Duodenal mucosa (tissue), 2 donors: ENCODE data around the gene ZNF134.

Experiments used
- H3K27ac ChIP-seq: one replicate; pipeline ENCODE4 v1.7.0; 2013; ENCODE audit warnings: low read depth, low read length
- H3K27me3 ChIP-seq, 2 donors: one replicate each; pipeline ENCODE4 v1.7.0; 2013; ENCODE audit warnings: low read length in 2 of 2, control low read depth in 1 of 2; ENCODE audit not compliant: insufficient read depth in 2 of 2, control insufficient read depth in 1 of 2
- H3K36me3 ChIP-seq, 2 donors: one replicate each; pipeline ENCODE4 v1.7.0; 2013; ENCODE audit warnings: low read length in 2 of 2, control low read depth in 1 of 2; ENCODE audit not compliant: insufficient read depth in 2 of 2, control insufficient read depth in 1 of 2
- H3K4me1 ChIP-seq, 2 donors: one replicate each; pipeline ENCODE4 v1.7.0; 2013; ENCODE audit warnings: low read length in 2 of 2, control low read depth in 1 of 2; ENCODE audit not compliant: insufficient read depth in 2 of 2, control insufficient read depth in 1 of 2
- H3K4me3 ChIP-seq, 2 donors: one replicate each; pipeline ENCODE4 v1.7.0; 2013; ENCODE audit warnings: low read length in 2 of 2, low read depth in 1 of 2
- H3K9ac ChIP-seq, 2 donors: one replicate each; pipeline ENCODE4 v1.7.0; 2013; ENCODE audit warnings: low read length in 2 of 2, low read depth in 1 of 2
- H3K9me3 ChIP-seq, 2 donors: one replicate each; pipeline ENCODE4 v1.7.0; 2013; ENCODE audit warnings: low read length in 2 of 2, control low read depth in 1 of 2; ENCODE audit not compliant: control insufficient read depth in 1 of 2

ZNF134 gene

DNA sequence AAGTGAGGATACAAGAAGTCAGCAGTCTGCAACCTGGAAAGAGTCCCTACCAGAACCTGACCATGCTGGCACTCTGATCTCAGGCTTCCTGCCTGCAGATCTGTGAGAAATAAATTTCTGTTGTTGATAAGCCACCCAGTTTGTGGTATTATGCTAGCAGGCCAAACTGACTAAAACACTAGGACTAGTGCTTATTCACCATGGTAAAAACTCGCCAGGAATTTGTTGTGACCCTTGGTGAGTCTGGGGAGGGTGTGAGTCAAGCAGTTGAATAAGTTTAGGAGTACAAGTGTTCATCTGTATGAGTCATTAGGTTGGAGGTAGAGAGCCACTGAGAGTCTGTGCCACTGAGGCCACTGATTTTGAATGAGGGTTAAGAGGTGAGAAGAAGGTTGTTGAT, 26.5 kb upstream of the ZNF134 start:
- Histone ChIP-seq H3K27me3 (no peaks in the 10 kb centered on the region), H3K9ac (no peak overlapping the region), H3K27ac (no peak overlapping the region), H3K4me1 (peaks cover 11 to 13% of the 10 kb centered on the region in 2 donors), H3K36me3 (peaks cover 29 to 31% of the 10 kb centered on the region in 2 donors), H3K4me3 (no peak overlapping the region), H3K9me3 (peaks cover 54 to 64% of the 10 kb centered on the region in 2 donors)

DNA sequence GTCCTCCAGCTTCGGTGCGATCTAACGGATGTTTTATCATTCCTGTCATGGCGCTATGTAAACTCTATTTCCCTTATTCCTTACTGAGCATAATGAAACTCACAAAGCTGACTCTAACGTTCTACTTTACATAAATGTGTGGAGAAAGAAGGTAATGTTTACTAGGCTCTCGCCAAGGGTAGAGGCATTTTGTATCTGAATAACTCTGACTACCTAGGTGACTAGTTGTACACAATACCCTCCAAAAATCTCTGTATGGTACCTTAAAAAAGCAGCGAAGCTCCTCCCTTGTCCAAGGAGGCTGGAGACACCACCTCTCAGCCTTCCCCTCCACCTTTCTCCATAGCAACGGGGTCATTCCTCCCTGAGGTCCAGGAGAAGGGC, 14.7 kb upstream of the ZNF134 start:
- Histone ChIP-seq H3K27me3 (no peaks in the 10 kb centered on the region), H3K9me3 (peaks cover 13 to 24% of the 10 kb centered on the region in 2 donors), H3K4me3 (peak overlapping the region; percentile 79 to 85), H3K27ac (no peak overlapping the region), H3K36me3 (peaks cover 4 to 12% of the 10 kb centered on the region in 2 donors), H3K9ac (no peak overlapping the region), H3K4me1 (peaks cover 4 to 10% of the 10 kb centered on the region in 2 donors)

DNA sequence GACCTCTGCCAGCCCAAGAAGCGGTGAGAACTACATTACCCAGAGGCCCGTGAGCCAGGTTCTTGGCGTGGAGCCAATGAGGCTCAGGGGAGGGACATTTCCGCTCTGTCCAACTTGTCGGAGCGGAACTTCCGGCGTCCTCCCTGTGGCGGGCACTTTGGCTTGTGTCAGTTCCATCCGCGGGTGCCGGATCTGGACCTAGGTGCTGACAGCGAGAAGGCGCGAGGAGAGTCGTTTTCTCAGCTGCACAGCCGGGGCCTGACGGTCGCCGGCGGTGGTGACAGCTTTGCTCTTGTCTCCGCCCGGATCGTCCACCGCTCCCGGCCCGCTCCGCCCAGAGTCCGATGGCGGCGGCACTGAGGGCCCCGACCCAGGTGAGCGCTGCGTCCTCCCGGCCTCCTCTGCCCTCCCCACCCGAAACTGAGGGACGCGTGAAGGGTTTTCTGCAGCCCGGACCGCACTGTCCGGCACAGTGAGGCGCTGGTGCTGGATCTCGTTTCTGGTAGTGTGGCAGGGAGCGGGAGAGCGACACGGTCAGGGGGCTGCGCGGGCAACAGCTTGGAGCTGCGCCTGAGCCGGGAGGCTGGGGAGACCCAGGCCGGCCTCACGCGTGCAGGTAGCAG, 14.2 kb upstream of the ZNF134 start, which contains the start of gene ZNF530:
Gene ZNF530 (plus strand): TSS at position 125 of the 623 bp plus-strand sequence. CDS start 4,461 bp downstream, outside the sequence.
- Histone ChIP-seq H3K9ac (peak within 1 kb of the TSS; percentile 39 to 40), H3K36me3 (peaks cover 9 to 17% of the 10 kb centered on the region in 2 donors), H3K4me1 (peaks cover 4 to 10% of the 10 kb centered on the region in 2 donors), H3K4me3 (peak within 1 kb of the TSS; percentile 79 to 85), H3K27me3 (no peaks in the 10 kb centered on the region), H3K9me3 (peaks cover 18 to 27% of the 10 kb centered on the region in 2 donors), H3K27ac (no peak within 1 kb of the TSS)

DNA sequence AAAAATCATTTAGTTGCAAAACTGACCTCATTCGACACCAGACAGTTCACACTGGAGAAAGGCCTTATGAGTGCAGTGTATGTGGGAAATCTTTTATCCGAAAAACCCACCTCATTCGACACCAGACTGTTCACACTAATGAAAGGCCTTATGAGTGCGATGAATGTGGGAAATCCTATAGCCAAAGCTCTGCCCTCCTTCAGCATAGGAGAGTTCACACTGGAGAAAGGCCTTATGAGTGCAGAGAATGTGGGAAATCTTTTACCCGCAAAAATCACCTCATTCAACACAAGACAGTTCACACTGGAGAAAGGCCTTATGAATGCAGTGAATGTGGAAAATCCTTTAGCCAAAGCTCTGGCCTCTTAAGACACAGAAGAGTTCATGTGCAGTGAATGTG, 7.1 kb upstream of the ZNF134 start:
- no peak overlapping the region for H3K27ac ChIP-seq
- no peaks in the 10 kb centered on the region for H3K27me3 ChIP-seq
- no peak overlapping the region for H3K9ac ChIP-seq
- H3K36me3 ChIP-seq: peaks cover 17 to 36% of the 10 kb centered on the region in 2 donors
- H3K4me3 ChIP-seq: no peak overlapping the region
- no peaks in the 10 kb centered on the region for H3K4me1 ChIP-seq
- H3K9me3 ChIP-seq: peaks cover 52 to 64% of the 10 kb centered on the region in 2 donors

DNA sequence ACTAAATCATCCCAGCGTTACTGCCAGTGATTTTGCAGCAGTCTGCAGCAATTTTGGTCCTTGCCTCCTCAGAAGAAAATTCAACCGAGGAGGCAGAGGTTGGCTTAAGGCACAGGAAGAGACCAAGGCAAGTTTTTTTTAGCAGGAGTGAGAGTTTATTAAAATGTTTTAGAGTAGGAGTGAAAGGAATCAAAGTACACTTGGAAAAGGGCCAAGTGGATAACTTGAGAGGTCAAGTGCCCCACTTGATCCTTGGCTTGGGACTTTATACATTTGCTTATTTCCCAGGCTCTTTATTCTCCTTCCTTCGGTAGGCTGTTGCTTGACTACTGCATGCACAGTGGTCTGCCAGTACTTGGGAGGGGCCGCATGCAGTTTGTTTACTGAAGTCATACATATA, 2.9 kb upstream of the ZNF134 start:
- Histone ChIP-seq H3K4me3 (no peak overlapping the region), H3K27ac (no peak overlapping the region), H3K27me3 (no peaks in the 10 kb centered on the region), H3K9ac (no peak overlapping the region), H3K36me3 (peaks cover 4 to 23% of the 10 kb centered on the region in 2 donors), H3K9me3 (peaks cover 38 to 49% of the 10 kb centered on the region in 2 donors), H3K4me1 (peaks cover 0 to 7% of the 10 kb centered on the region in 2 donors)

DNA sequence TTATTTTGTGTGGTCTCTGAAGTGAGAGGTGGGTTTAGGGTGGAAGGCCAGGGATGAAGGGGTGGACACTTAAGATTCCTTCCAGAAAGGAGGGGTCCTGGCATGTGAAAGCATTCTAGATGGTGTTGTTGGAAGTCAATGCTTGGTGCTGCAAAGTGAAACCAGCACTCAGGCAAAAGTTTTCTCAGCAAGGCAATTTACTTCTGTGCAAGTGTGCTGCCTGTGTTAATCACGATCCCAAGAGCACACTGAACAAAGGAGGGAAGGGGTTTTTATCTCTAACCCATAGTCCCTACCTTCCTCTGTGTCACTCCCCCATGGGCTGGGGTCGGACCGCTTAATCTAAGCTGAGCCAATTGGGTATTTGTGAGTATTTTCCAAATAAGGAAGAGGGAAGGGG, 1.3 kb downstream of the ZNF134 start:
- Histone ChIP-seq H3K4me1 (peaks cover 0 to 7% of the 10 kb centered on the region in 2 donors), H3K9ac (no peak overlapping the region), H3K27me3 (no peaks in the 10 kb centered on the region), H3K9me3 (peaks cover 60 to 68% of the 10 kb centered on the region in 2 donors), H3K4me3 (peak overlapping the region; percentile 88 to 98), H3K27ac (no peak overlapping the region), H3K36me3 (peaks cover 46 to 57% of the 10 kb centered on the region in 2 donors)

DNA sequence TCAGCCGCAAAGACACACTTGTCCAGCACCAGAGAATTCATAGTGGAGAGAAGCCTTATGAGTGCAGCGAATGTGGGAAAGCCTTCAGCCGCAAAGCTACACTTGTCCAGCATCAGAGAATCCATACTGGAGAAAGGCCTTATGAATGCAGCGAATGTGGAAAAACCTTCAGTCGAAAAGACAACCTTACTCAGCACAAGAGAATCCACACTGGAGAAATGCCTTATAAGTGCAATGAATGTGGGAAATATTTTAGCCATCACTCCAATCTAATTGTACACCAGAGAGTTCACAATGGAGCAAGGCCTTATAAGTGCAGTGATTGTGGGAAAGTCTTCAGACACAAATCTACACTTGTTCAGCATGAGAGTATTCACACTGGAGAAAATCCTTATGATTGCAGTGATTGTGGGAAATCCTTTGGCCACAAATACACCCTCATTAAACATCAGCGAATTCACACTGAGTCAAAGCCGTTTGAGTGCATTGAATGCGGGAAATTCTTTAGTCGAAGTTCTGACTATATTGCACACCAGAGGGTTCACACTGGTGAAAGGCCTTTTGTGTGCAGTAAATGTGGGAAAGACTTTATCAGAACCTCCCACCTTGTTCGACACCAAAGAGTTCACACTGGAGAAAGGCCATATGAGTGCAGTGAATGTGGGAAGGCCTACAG, 6.8 kb downstream of the ZNF134 start:
- Histone ChIP-seq H3K4me3 (peak overlapping the region; percentile 40 to 43), H3K36me3 (peaks cover 73 to 80% of the 10 kb centered on the region in 2 donors), H3K27ac (no peak overlapping the region), H3K27me3 (no peaks in the 10 kb centered on the region), H3K9ac (no peak overlapping the region), H3K9me3 (peaks cover 95 to 98% of the 10 kb centered on the region in 2 donors), H3K4me1 (no peaks in the 10 kb centered on the region)

DNA sequence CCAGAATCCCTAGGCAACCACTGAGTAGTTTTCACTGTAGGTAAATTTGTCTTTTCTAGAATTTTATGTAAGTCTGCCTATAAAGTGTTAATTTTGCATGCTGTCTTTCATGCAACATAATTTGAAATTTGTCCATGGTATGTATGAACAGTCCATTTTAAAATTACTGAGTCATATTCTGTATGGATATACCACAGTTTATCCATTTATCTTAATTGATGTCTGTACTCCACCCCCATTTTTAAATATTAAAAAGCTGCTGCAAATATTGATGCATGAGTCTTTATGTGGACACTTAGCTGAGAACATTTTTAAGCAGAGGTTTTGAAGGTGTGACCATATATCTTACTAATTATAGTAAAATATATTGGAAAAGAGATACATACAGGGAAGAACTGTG, 9.0 kb downstream of the ZNF134 start:
- Histone ChIP-seq H3K27ac (no peak overlapping the region), H3K9ac (no peak overlapping the region), H3K27me3 (no peaks in the 10 kb centered on the region), H3K4me1 (no peaks in the 10 kb centered on the region), H3K4me3 (peak overlapping the region; percentile 37 to 40), H3K36me3 (peaks cover 50 to 58% of the 10 kb centered on the region in 2 donors), H3K9me3 (peaks cover 84 to 85% of the 10 kb centered on the region in 2 donors)

DNA sequence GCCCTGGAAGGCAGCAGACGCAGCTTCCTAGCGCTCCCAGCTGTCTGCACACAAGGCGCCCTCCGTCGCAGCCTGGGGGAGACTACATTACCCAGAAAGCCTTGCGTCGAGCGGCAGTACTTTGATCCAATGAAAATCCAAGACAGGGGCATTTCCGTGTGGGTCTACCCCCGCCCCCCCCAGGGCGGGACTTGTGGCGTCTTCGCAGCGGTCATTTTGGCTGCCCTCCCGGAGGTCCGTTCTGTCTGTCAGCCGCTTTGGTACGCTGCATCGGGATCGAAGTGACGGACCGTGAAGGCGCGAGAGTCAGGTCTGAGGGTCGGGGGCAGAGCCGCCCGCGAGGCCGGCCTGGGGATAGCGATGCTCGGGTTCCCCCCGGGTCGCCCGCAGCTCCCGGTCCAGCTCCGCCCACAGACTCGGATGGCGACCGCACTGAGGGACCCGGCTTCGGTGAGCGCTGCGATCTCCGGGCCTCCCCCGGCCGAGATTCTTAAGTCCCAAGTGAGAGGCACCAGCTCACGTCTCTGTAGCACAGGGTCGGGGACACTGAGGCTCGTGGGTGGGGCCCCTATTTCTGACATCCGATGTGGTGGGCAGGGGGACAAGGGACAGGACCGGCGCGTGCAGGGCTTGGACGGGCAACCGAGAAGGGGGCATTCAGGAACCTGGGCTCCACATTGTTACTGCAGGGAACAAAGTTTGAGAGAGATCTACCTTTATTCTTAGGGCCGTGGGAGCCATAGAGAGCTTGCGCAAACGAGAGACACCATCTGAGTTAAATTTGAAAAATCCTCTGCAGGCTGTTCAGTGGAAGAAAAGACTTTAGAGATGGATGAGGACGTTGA, 19.2 kb downstream of the ZNF134 start, which contains the start of gene ZNF211:
Gene ZNF211 (plus strand): TSS at position 182 of the 845 bp plus-strand sequence. CDS start 179 bp downstream, at position 361.
- peaks cover 22 to 27% of the 10 kb centered on the region in 2 donors for H3K9me3 ChIP-seq
- H3K27ac ChIP-seq: peak within 1 kb of the TSS; percentile 47
- H3K36me3 ChIP-seq: peaks cover 14 to 31% of the 10 kb centered on the region in 2 donors

More for the DNA sequence above, 19.2 kb downstream of the ZNF134 start, which contains the start of gene ZNF211:
- no peaks in the 10 kb centered on the region for H3K27me3 ChIP-seq
- peak within 1 kb of the TSS; percentile 63 to 77 for H3K9ac ChIP-seq
- H3K4me1 ChIP-seq: peaks cover 7 to 12% of the 10 kb centered on the region in 2 donors
- H3K4me3 ChIP-seq: peak within 1 kb of the TSS; percentile 87 to 90
